RWPE2 (cell line): ENCODE results near the gene ZNF569.

Experiments
- ATAC-seq: fragments of 200-7000 bp; cut with Tn5 transposase; 3 replicates; pipeline ENCODE4 v1.9.1; 2021; ENCODE audit warnings: low read depth
- DNase-seq: peaks from one replicate; pipeline ENCODE4 v3.0.0-alpha.2; 2020; ENCODE audit warnings: low spot score
- H3K27ac ChIP-seq: fragments of 450-650 bp; 2 replicates; pipeline ENCODE4 v1.5.1; 2017; ENCODE audit warnings: mild to moderate bottlenecking; ENCODE audit not compliant: poor library complexity, severe bottlenecking
- H3K27me3 ChIP-seq: fragments of 250-450 bp; sonication (Bioruptor Pico); 2 replicates; pipeline ENCODE4 v1.5.1; 2021; ENCODE audit warnings: mild to moderate bottlenecking, moderate library complexity; ENCODE audit not compliant: insufficient read depth, poor library complexity, severe bottlenecking
- H3K36me3 ChIP-seq: fragments of 250-450 bp; sonication (Bioruptor Pico); 2 replicates; pipeline ENCODE4 v1.5.1; 2020; ENCODE audit warnings: low read depth, mild to moderate bottlenecking, moderate library complexity
- H3K4me1 ChIP-seq: fragments of 250-450 bp; sonication (Bioruptor Pico); 2 replicates; pipeline ENCODE4 v1.5.1; 2021; ENCODE audit warnings: mild to moderate bottlenecking, moderate library complexity; ENCODE audit not compliant: insufficient read depth, poor library complexity, severe bottlenecking
- H3K4me3 ChIP-seq: fragments of 250-450 bp; sonication (Bioruptor Pico); 2 replicates; pipeline ENCODE4 v1.5.1; 2021; ENCODE audit warnings: mild to moderate bottlenecking, moderate library complexity; ENCODE audit not compliant: severe bottlenecking
- H3K9me3 ChIP-seq: fragments of 250-450 bp; sonication (Bioruptor Pico); 2 replicates; pipeline ENCODE4 v1.5.1; 2021; ENCODE audit warnings: mild to moderate bottlenecking, moderate library complexity; ENCODE audit not compliant: severe bottlenecking
- TF ChIP-seq, protein P1 (sequence below): fragments of 450-650 bp; IDR thresholded peaks from one replicate; pipeline ENCODE4 v1.5.1; 2017; ENCODE audit warnings: mild to moderate bottlenecking, moderate library complexity; ENCODE audit not compliant: poor library complexity, severe bottlenecking

ZNF569 gene

GRCh38 chr19:37362733-37363132, 104.5 kb downstream of the ZNF569 start:
- TF ChIP-seq, protein P1, sequence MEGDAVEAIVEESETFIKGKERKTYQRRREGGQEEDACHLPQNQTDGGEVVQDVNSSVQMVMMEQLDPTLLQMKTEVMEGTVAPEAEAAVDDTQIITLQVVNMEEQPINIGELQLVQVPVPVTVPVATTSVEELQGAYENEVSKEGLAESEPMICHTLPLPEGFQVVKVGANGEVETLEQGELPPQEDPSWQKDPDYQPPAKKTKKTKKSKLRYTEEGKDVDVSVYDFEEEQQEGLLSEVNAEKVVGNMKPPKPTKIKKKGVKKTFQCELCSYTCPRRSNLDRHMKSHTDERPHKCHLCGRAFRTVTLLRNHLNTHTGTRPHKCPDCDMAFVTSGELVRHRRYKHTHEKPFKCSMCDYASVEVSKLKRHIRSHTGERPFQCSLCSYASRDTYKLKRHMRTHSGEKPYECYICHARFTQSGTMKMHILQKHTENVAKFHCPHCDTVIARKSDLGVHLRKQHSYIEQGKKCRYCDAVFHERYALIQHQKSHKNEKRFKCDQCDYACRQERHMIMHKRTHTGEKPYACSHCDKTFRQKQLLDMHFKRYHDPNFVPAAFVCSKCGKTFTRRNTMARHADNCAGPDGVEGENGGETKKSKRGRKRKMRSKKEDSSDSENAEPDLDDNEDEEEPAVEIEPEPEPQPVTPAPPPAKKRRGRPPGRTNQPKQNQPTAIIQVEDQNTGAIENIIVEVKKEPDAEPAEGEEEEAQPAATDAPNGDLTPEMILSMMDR = no peak
- H3K4me1 ChIP-seq = no peaks in the 10 kb centered on the region
- no peaks in the 10 kb centered on the region for H3K27me3 ChIP-seq
- peaks cover 53% of the 10 kb centered on the region for H3K36me3 ChIP-seq
- ATAC-seq (no peak), DNase-seq (no peak)
- H3K9me3 ChIP-seq = peaks cover 6% of the 10 kb centered on the region
- no peak overlapping the region for H3K27ac ChIP-seq
- no peak overlapping the region for H3K4me3 ChIP-seq

- Histone ChIP-seq H3K4me1 (no peaks in the 10 kb centered on the region), H3K36me3 (peaks cover 60% of the 10 kb centered on the region), H3K27me3 (no peaks in the 10 kb centered on the region), H3K4me3 (no peak overlapping the region), H3K9me3 (peaks cover 6% of the 10 kb centered on the region), H3K27ac (no peak overlapping the region)
- TF ChIP-seq, protein P1 = no peak
- DNase-seq = no peak
- ATAC-seq = no peak
Measured at GRCh38 chr19:37361994-37362393, 105.2 kb downstream of the ZNF569 start.
